Esophagus squamous epithelium (tissue), 5 donors: ENCODE measurements around the gene NFATC2. TPM values are rescaled to one million over a fixed set of nuclear protein-coding genes. Genes with fewer than 3 reads are reported as not detected.
"Not testable (repeated sequence)": the region's sequence is repeated elsewhere in the genome, so short reads cannot be mapped to it uniquely, and the experiment has no call there.

Experiments
- DNase-seq: peaks from one replicate; lab custom pipeline; 2025; lab: John Stamatoyannopoulos, UW
- H3K27ac ChIP-seq, 4 donors: fragments of 200-600 bp; sonication (generic); one replicate each; pipeline ENCODE4 v1.5.1; 2016 to 2019; ENCODE audit warnings: mild to moderate bottlenecking in 1 of 4
- H3K27me3 ChIP-seq, 4 donors: fragments of 200-600 bp; sonication (generic); 1 replicate in 3 of 4; 2 replicates in 1 of 4; pipeline versions ENCODE4 v1.5.1 to v1.6.0; 2017 to 2021; ENCODE audit warnings: antibody characterized with exemption in 1 of 4
- H3K36me3 ChIP-seq, 3 donors: fragments of 200-600 bp; sonication (generic); one replicate each; pipeline ENCODE4 v1.5.1; 2016 to 2019
- H3K4me1 ChIP-seq, 3 donors: fragments of 200-600 bp; sonication (generic); one replicate each; pipeline ENCODE4 v1.5.1; 2017 to 2019
- H3K4me3 ChIP-seq, 4 donors: fragments of 200-600 bp; sonication (generic); 1 replicate in 3 of 4; 2 replicates in 1 of 4; pipeline ENCODE4 v1.5.1; 2016 to 2019; ENCODE audit warnings: mild to moderate bottlenecking in 2 of 4, moderate library complexity in 1 of 4
- H3K9me3 ChIP-seq, 3 donors: fragments of 200-600 bp; sonication (generic); one replicate each; pipeline ENCODE4 v1.5.1; 2016 to 2019
- CTCF ChIP-seq, 6 experiments: fragments of 450-650 bp in 4 of 6; fragments of 200-600 bp in 2 of 6; sonication (generic) in 2 of 6; IDR thresholded peaks; one replicate each; pipeline ENCODE4 v1.5.1; 2016 to 2019; ENCODE audit warnings: antibody characterized with exemption in 6 of 6, mild to moderate bottlenecking in 4 of 6, moderate library complexity in 4 of 6
- POLR2A ChIP-seq, 4 donors: fragments of 450-650 bp; IDR thresholded peaks; one replicate each; pipeline ENCODE4 v1.6.1; 2017; ENCODE audit warnings: antibody characterized with exemption in 4 of 4, mild to moderate bottlenecking in 4 of 4, moderate library complexity in 3 of 4
- WGBS, 2 donors: methylation state at CpG; one replicate each; pipeline ENCODE4 v1.1.5; 2018; 5-methylcytosine and 5-hydroxymethylcytosine counted together
- intact Hi-C: fragments of 100-400 bp; cut with DNase I; formaldehyde crosslinking; loops from one replicate; pipeline ENCODE4 v1.15.0; 2022
- total RNA-seq, 4 donors: library from RNA; depleted of rRNA; stranded (reverse); fragments of >200 nt; gene quantifications; one replicate each; pipeline ENCODE4 v1.1.0, GENCODE V29; 2016
- donor health status: DM: yes; HTN: yes; CAD: no.

Gene NFATC2
- total RNA-seq, 4 donors from 2014 or later, result 0.83 to 6.7 (median 1.4) TPM

- Histone ChIP-seq H3K9me3 (peaks cover 0 to 5% (median 0%) of the 10 kb centered on the region in 3 donors), H3K36me3 (no peaks in the 10 kb centered on the region), H3K4me3 (no peak overlapping the region), H3K4me1 (peaks cover 5 to 36% (median 8%) of the 10 kb centered on the region in 3 donors), H3K27ac (peak overlapping the region in 1 of 4 donors; percentile 37), H3K27me3 (peaks cover 0 to 19% (median 0%) of the 10 kb centered on the region in 4 donors)
- TF ChIP-seq CTCF (IDR thresholded peaks at IDR 0.05) (no peak), POLR2A (IDR thresholded peaks at IDR 0.05) (no peak)
- DNase-seq, result no peak
- WGBS, 2 donors, result 74 to 83% methylated on average over 21 to 22 of the region's 25 CpGs
- intact Hi-C loops, result no loop called here
These were observed 27.6 kb upstream of the NFATC2 start for GRCh38 chr20:51569815-51570738.

- Histone ChIP-seq H3K27me3 (peaks cover 0 to 27% (median 0%) of the 10 kb centered on the region in 4 donors), H3K4me1 (peaks cover 3 to 35% (median 4%) of the 10 kb centered on the region in 3 donors)
- DNase-seq, H3K9me3 ChIP-seq, H3K36me3 ChIP-seq, H3K27ac ChIP-seq, intact Hi-C loops, H3K4me3 ChIP-seq: not testable (repeated sequence)
- WGBS, 2 donors, result 79 to 80% methylated on average over 3 of the region's 3 CpGs
These were observed 26.0 kb upstream of the NFATC2 start for GRCh38 chr20:51568533-51568932.

- H3K27me3 ChIP-seq, result peaks cover 0 to 36% (median 0%) of the 10 kb centered on the region in 4 donors
- intact Hi-C loops, result no loop called here
- 80 to 83% methylated on average over 5 of the region's 5 CpGs for WGBS, 2 donors
- no peaks in the 10 kb centered on the region for H3K9me3 ChIP-seq
- no peak for DNase-seq
- no peak overlapping the region for H3K4me3 ChIP-seq
- H3K4me1 ChIP-seq, result peaks cover 0 to 37% (median 8%) of the 10 kb centered on the region in 3 donors
- TF ChIP-seq POLR2A (IDR thresholded peaks at IDR 0.05), result no peak
- TF ChIP-seq CTCF (IDR thresholded peaks at IDR 0.05), result no peak
- H3K27ac ChIP-seq, result no peak overlapping the region
- no peaks in the 10 kb centered on the region for H3K36me3 ChIP-seq
These were observed 25.1 kb upstream of the NFATC2 start for GRCh38 chr20:51567622-51568021.

GRCh38 chr20:51566594-51566993, 24.1 kb upstream of the NFATC2 start:
- 88 to 89% methylated on average over 4 of the region's 4 CpGs for WGBS, 2 donors
- H3K4me3 ChIP-seq, result no peak overlapping the region
- peaks cover 0 to 46% (median 5%) of the 10 kb centered on the region in 4 donors for H3K27me3 ChIP-seq
- no peak for TF ChIP-seq POLR2A (IDR thresholded peaks at IDR 0.05)
- TF ChIP-seq CTCF (IDR thresholded peaks at IDR 0.05), result no peak
- no peaks in the 10 kb centered on the region for H3K9me3 ChIP-seq
- H3K27ac ChIP-seq, result no peak overlapping the region
- DNase-seq, result no peak
- no peaks in the 10 kb centered on the region for H3K36me3 ChIP-seq
- peaks cover 9 to 48% (median 18%) of the 10 kb centered on the region in 3 donors for H3K4me1 ChIP-seq
- intact Hi-C loops, result no loop called here

GRCh38 chr20:51565298-51566144, 23.0 kb upstream of the NFATC2 start:
- no peaks in the 10 kb centered on the region for H3K36me3 ChIP-seq
- H3K4me3 ChIP-seq, result no peak overlapping the region
- intact Hi-C loops, result no loop called here
- H3K27ac ChIP-seq, result peak overlapping the region in 3 of 4 donors; percentile 47 to 51 (median 49)
- no peak for DNase-seq
- H3K27me3 ChIP-seq, result peaks cover under 1 to 57% (median 5%) of the 10 kb centered on the region in 4 donors
- TF ChIP-seq CTCF (IDR thresholded peaks at IDR 0.05) (no peak), POLR2A (IDR thresholded peaks at IDR 0.05) (no peak)
- WGBS, 2 donors, result 40 to 43% methylated on average over 13 to 14 of the region's 14 CpGs
- H3K4me1 ChIP-seq, result peaks cover 16 to 52% (median 27%) of the 10 kb centered on the region in 3 donors
- no peaks in the 10 kb centered on the region for H3K9me3 ChIP-seq
